ENCODE measurements around the gene KIRREL3.

GRCh38 chr11:126888115-126888712 is 112.4 kb downstream of the KIRREL3 start:
- TF ChIP-seq, protein P1, sequence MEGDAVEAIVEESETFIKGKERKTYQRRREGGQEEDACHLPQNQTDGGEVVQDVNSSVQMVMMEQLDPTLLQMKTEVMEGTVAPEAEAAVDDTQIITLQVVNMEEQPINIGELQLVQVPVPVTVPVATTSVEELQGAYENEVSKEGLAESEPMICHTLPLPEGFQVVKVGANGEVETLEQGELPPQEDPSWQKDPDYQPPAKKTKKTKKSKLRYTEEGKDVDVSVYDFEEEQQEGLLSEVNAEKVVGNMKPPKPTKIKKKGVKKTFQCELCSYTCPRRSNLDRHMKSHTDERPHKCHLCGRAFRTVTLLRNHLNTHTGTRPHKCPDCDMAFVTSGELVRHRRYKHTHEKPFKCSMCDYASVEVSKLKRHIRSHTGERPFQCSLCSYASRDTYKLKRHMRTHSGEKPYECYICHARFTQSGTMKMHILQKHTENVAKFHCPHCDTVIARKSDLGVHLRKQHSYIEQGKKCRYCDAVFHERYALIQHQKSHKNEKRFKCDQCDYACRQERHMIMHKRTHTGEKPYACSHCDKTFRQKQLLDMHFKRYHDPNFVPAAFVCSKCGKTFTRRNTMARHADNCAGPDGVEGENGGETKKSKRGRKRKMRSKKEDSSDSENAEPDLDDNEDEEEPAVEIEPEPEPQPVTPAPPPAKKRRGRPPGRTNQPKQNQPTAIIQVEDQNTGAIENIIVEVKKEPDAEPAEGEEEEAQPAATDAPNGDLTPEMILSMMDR (conservative IDR thresholded peaks at IDR 0.05) = no peak
- TF ChIP-seq ZFX (IDR thresholded peaks at IDR 0.05) = no peak
